GM21515 (cell line): ENCODE results near the gene MAPK8IP3.

Experiments
- ATAC-seq: cut with Tn5 transposase; IDR thresholded peaks from one replicate; pipeline ENCODE4 v1.9.1; 2021; ENCODE audit not compliant: unreplicated experiment

The MAPK8IP3 gene

GRCh38 chr16:1800701-1801100 is 94.7 kb downstream of the MAPK8IP3 start:
- ATAC-seq: no peak

DNA sequence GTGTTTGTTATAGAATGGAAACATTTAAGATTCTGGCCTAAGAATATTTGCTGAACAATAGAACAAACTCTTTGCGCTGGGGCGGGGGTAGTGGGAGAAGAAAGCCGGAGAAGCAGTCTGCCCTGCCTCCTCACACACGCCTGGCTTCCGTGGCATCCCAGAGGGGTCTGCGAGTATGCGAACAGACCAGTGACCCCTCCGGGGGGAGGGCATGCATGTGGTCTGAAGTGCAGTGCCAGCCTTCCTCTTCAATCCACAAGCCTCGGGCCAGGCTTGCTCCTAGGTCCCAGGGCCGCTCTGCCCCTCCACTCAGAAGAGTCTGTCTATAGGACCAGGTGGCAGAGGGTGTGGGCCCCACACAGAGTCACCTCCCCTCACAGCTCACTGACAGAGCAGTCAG is 101.6 kb downstream of the MAPK8IP3 start:
- no peak for ATAC-seq

DNA sequence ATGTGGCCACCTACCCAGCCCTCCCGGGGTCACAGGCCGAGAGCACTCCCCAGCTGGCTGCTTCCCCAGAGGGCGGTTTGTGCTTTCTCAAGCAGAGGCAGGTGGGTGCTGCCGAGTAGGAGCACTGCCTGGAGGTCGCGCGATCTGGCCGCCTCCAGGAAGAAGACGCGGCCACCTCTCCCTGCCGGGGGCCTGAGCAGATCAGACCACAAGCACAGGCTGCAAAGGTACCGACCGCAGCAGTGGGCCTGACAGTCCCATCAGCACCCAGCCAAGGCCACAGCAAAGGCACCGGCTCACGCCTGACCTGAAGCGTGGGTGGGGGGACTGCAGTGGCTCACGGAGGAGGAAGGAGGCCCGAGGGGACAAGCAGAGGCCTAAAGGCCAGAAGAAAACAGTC is 102.7 kb downstream of the MAPK8IP3 start:
- no peak for ATAC-seq

- no peak for ATAC-seq
Measured at GRCh38 chr16:1809281-1809801, 103.3 kb downstream of the MAPK8IP3 start.

GRCh38 chr16:1810106-1810505 is 104.1 kb downstream of the MAPK8IP3 start:
- no peak for ATAC-seq

DNA sequence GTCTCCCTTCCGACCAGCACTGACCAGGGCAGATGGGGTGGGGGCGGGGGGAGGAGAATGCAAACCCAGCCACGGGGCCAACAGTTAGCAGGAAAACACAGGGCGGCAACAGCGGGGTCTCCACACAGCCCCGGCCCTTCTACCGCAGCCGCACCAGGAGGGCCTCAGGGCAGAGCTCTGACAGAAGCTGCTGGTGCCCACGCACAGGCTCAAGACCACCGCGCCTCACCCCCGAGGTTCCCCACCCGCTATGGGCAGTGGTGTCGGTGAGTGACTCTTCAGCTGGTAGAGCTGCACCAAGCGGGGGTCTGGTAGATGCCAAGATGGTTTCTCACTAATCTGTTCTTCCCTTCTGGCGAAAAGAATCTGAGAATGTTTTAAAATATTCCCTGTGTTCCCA is 104.5 kb downstream of the MAPK8IP3 start:
- ATAC-seq: no peak

- ATAC-seq: no peak
Measured at GRCh38 chr16:1812732-1813163, 106.8 kb downstream of the MAPK8IP3 start.

GRCh38 chr16:1815461-1815860 is 109.5 kb downstream of the MAPK8IP3 start:
- ATAC-seq: no peak

DNA sequence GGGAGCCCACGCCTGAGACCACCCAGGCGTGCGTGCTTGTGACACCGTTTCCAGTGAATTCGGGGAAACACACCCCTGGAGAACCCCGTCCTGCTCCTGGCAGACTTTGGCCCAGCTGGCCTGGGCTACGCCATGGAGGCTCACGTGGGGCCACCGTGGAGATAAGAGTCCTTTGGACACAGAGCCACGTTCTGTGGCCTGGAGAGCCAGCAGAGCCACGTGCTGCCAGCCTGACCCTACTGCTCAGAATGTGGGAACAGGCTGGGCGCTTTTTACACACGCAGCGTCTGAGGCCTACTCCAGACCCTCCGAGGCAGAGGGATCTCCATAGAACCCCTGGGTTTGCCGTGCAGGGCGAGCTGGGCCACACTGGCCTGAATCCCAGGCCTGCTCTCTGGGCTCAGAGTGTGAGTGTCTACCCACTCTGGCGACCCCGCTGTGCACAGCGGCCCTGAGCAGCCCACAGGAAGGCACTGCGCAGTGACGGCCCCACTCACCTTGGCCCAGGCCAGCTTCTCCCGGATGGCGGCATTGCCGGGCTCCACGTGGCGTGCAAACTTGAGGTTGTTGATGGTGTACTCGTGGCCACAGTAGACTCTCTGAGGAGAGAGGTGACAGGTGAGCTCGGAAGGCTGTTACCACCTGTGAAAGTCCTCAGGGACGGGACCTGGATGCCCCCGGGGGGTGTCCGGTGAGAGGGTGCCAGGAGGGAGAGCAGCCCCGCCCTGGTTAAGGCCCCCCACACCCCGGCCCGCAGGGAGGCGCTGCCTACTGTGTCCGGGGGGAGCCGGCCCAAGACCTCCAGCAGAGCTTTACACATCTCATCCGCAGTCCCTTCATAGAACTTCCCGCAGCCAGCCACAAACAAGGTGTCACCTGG is 110.6 kb downstream of the MAPK8IP3 start:
- ATAC-seq: no peak

DNA sequence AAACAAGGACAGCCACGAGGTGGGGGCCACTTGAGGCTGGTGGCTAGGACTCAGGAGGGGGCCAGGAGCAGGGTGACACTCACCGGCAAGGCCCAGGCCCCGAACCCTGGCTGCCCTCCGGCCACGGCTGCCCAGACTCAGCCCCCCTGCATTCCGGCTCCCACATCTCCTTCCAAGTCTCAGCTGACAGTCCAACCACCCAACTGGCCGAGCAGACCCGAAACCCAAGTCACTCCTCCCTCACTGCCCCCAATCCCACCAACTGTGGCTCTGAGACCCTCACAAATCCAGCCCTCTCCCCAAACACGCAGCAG is 111.2 kb downstream of the MAPK8IP3 start:
- ATAC-seq: no peak

DNA sequence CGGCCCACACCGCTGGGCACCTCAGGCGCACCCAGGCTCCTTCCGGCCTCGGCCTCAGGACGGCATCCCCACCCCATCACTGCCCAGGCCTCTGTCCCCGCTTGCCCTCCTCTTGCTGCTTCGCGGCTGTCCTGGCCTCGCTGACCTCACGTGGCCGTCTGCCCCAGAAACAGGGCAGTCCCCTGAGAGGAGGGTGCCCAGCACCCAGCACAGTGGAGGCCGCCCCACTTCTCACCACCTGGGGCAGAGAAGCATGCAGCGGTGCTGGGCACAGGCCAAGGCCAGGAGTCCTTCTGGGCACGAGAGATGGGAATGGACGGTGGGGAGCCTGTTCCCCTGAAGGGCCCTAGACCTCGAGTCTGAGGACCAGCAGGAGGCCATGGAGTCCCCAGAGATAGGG is 111.7 kb downstream of the MAPK8IP3 start:
- no peak for ATAC-seq

- no peak for ATAC-seq
Measured at GRCh38 chr16:1818204-1818872, 112.3 kb downstream of the MAPK8IP3 start.

DNA sequence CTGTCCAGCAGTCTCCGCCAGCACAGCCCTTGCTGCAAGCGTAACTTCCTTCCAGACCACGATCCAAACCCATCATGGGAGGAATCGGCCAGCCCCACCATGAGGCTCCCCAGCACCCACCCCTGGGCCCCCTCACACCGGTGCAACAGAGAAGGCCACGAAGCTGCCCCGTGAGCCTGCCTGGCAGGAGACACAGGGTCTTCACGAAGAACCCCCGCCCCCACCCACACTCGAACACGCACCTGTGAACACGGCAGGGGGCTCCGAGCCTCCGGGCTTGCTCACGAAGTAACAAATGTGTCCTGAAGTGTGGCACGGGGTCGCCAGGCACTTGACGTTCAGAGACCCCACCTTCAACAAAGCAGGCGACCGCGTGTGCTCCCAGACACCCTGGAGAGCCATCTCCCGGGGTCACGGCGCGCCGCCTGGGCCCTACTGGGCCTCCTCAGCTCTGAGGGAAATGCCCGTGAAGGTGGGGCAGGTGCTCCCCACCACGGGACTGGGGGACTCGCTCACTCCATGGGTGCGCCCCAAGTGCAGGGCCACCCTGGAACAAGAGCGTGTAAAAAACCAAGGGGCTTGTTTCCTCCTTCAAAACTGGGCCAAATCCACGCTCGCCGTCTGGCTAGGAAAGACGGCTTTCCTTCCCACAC is 113.0 kb downstream of the MAPK8IP3 start:
- no peak for ATAC-seq

GRCh38 chr16:1819611-1820010 is 113.6 kb downstream of the MAPK8IP3 start:
- no peak for ATAC-seq
